Ishikawa (cell line): ENCODE data around the gene SMYD3.

ENCODE experiments used
- CREB1 ChIP-seq: IDR thresholded peaks from 2 replicates; pipeline ENCODE4 v1.6.1; 2012; ENCODE audit warnings: low read depth
- FOXM1 ChIP-seq: IDR thresholded peaks from 2 replicates; pipeline ENCODE4 v1.6.1; 2012; ENCODE audit warnings: low read depth, borderline replicate concordance
- TCF12 ChIP-seq: IDR thresholded peaks from 2 replicates; pipeline ENCODE4 v1.6.1; 2012; ENCODE audit warnings: low read depth
- ZBTB7A ChIP-seq: IDR thresholded peaks from 2 replicates; pipeline ENCODE4 v1.6.1; 2012; ENCODE audit warnings: low read depth
- TF ChIP-seq, protein P1 (sequence below): IDR thresholded peaks from 2 replicates; pipeline ENCODE4 v1.6.1; 2012

DNA sequence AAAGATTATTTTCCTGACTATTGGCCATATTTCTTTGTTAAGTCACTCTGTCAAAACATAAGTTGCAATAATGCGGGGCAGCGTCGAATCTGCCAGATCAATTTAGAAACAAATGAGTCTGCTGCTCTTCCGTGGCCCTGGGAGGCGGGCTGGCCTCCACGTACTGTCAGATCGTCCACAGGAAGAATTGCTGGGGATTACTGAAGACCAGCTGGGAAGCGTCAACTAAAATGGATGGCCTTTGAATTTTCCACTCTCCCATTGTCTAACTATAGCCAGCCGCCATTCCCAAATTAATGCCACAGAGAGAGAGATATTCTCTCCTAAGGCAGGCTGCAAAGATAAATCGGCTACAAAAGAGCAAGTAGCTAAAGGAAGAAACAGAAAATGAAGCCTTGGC, 560.2 kb downstream of the SMYD3 start:
- TF ChIP-seq CREB1 (no peak), FOXM1 (no peak), ZBTB7A (no peak), TCF12 (no peak)
- TF ChIP-seq, protein P1, sequence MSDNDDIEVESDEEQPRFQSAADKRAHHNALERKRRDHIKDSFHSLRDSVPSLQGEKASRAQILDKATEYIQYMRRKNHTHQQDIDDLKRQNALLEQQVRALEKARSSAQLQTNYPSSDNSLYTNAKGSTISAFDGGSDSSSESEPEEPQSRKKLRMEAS = no peak
